HEK293 (cell line): Measurements from ENCODE around the gene ZSCAN26.

Experiments used
- CTCF ChIA-PET: fragments of 350-600 bp; formaldehyde crosslinking; extraction: SDS; loops from one replicate; lab custom pipeline; 2021; ENCODE audit warnings: antibody characterized with exemption; lab: Yijun Ruan, JAX
- POLR2A ChIA-PET: fragments of 300-600 bp; formaldehyde crosslinking; extraction: SDS; loops from one replicate; lab custom pipeline; 2020; ENCODE audit warnings: antibody characterized with exemption, inconsistent platforms; lab: Yijun Ruan, JAX
- H3K27ac ChIP-seq: fragments of 200-500 bp; sonication (Bioruptor generic); 2 replicates; pipeline ENCODE4 v1.5.1; 2014; ENCODE audit warnings: low read depth, low read length, control low read depth, inconsistent platforms; ENCODE audit errors: extremely low read depth
- H3K36me3 ChIP-seq, 2 experiments: fragments of 200-500 bp in 1 of 2; sonication (Bioruptor generic) in 1 of 2; 1 replicate in 1 of 2; 2 replicates in 1 of 2; pipeline ENCODE4 v1.5.1; 2014 to 2017; ENCODE audit warnings: inconsistent platforms in 2 of 2, low read length in 2 of 2; ENCODE audit not compliant: control insufficient read depth in 2 of 2, insufficient read depth in 1 of 2
- H3K4me1 ChIP-seq: fragments of 200-500 bp; sonication (Bioruptor generic); 2 replicates; pipeline ENCODE4 v1.5.1; 2014; ENCODE audit warnings: mild to moderate bottlenecking, low read length, inconsistent platforms; ENCODE audit not compliant: control insufficient read depth, insufficient read depth
- H3K4me3 ChIP-seq: 2 replicates; pipeline ENCODE4 v1.5.1; 2011; ENCODE audit warnings: low read depth, mild to moderate bottlenecking, control low read depth, low read length, moderate library complexity
- H3K9me3 ChIP-seq: fragments of 200-500 bp; sonication (Bioruptor generic); 2 replicates; pipeline ENCODE4 v1.5.1; 2014; ENCODE audit warnings: low read depth, low read length, inconsistent platforms; ENCODE audit not compliant: control insufficient read depth, insufficient read depth
- GLIS1 ChIP-seq: fragments of 450-650 bp; formaldehyde crosslinking; IDR thresholded peaks from 2 replicates; pipeline ENCODE4 v1.5.1; 2016; ENCODE audit warnings: missing biosample characterization, missing genetic modification characterization
- IKZF3 ChIP-seq: fragments of 450-650 bp; IDR thresholded peaks from 2 replicates; pipeline ENCODE4 v1.5.0; 2018; ENCODE audit warnings: missing biosample characterization, mild to moderate bottlenecking, missing genetic modification characterization, moderate library complexity
- PATZ1 ChIP-seq: fragments of 450-650 bp; formaldehyde crosslinking; IDR thresholded peaks from 2 replicates; pipeline ENCODE4 v1.5.1; 2016; ENCODE audit warnings: missing biosample characterization, missing genetic modification characterization
- PRDM1 ChIP-seq: fragments of 450-650 bp; formaldehyde crosslinking; IDR thresholded peaks from 2 replicates; pipeline ENCODE4; 2016; ENCODE audit warnings: missing biosample characterization, missing genetic modification characterization
- PRDM10 ChIP-seq: fragments of 450-650 bp; formaldehyde crosslinking; IDR thresholded peaks from 2 replicates; pipeline ENCODE4 v1.5.1; 2016; ENCODE audit warnings: missing biosample characterization, missing genetic modification characterization
- YY2 ChIP-seq: fragments of 450-650 bp; formaldehyde crosslinking; IDR thresholded peaks from 2 replicates; pipeline ENCODE4 v1.5.1; 2016; ENCODE audit warnings: missing biosample characterization, missing genetic modification characterization
- ZBTB17 ChIP-seq: fragments of 450-650 bp; formaldehyde crosslinking; IDR thresholded peaks from 2 replicates; pipeline ENCODE4 v1.5.1; 2016; ENCODE audit warnings: missing biosample characterization, missing genetic modification characterization
- ZBTB21 ChIP-seq: fragments of 450-650 bp; formaldehyde crosslinking; IDR thresholded peaks from 2 replicates; pipeline ENCODE4 v1.5.1; 2017; ENCODE audit warnings: missing biosample characterization, missing genetic modification characterization
- ZBTB6 ChIP-seq: fragments of 450-650 bp; formaldehyde crosslinking; IDR thresholded peaks from 2 replicates; pipeline ENCODE4 v1.5.1; 2017; ENCODE audit warnings: missing biosample characterization, missing genetic modification characterization
- ZBTB7A ChIP-seq: fragments of 450-650 bp; formaldehyde crosslinking; IDR thresholded peaks from 2 replicates; pipeline ENCODE4 v1.5.1; 2016; ENCODE audit warnings: low read depth, missing biosample characterization, missing genetic modification characterization
- ZFP69B ChIP-seq: fragments of 450-650 bp; formaldehyde crosslinking; IDR thresholded peaks from 2 replicates; pipeline ENCODE4 v1.5.1; 2016; ENCODE audit warnings: missing biosample characterization, missing genetic modification characterization
- ZNF175 ChIP-seq: fragments of 450-650 bp; formaldehyde crosslinking; IDR thresholded peaks from 2 replicates; pipeline ENCODE4 v1.5.1; 2016; ENCODE audit warnings: missing biosample characterization, missing genetic modification characterization
- ZNF366 ChIP-seq: fragments of 450-650 bp; formaldehyde crosslinking; conservative IDR thresholded peaks from 2 replicates; pipeline ENCODE4 v1.5.1; 2016; ENCODE audit warnings: missing biosample characterization, missing genetic modification characterization
- ZNF433 ChIP-seq: fragments of 450-650 bp; formaldehyde crosslinking; IDR thresholded peaks from 2 replicates; pipeline ENCODE4 v1.5.1; 2016; ENCODE audit warnings: missing biosample characterization, missing genetic modification characterization, low read depth
- ZNF521 ChIP-seq: fragments of 450-650 bp; formaldehyde crosslinking; IDR thresholded peaks from 2 replicates; pipeline ENCODE4 v1.5.1; 2017; ENCODE audit warnings: missing biosample characterization, mild to moderate bottlenecking, missing genetic modification characterization
- ZNF585B ChIP-seq: fragments of 450-650 bp; formaldehyde crosslinking; IDR thresholded peaks from 2 replicates; pipeline ENCODE4 v1.5.1; 2016; ENCODE audit warnings: missing biosample characterization, missing genetic modification characterization
- ZNF785 ChIP-seq: fragments of 450-650 bp; formaldehyde crosslinking; IDR thresholded peaks from 2 replicates; pipeline ENCODE4 v1.5.1; 2016; ENCODE audit warnings: missing biosample characterization, missing genetic modification characterization
- TF ChIP-seq, protein P1 (sequence below): fragments of 450-650 bp; formaldehyde crosslinking; IDR thresholded peaks from 2 replicates; pipeline ENCODE4 v1.5.1; 2016; ENCODE audit warnings: missing biosample characterization, missing genetic modification characterization
- TF ChIP-seq, protein P2 (sequence below): fragments of 450-650 bp; formaldehyde crosslinking; IDR thresholded peaks from 2 replicates; pipeline ENCODE4 v1.5.1; 2016; ENCODE audit warnings: missing biosample characterization, missing genetic modification characterization

ZSCAN26 gene

DNA sequence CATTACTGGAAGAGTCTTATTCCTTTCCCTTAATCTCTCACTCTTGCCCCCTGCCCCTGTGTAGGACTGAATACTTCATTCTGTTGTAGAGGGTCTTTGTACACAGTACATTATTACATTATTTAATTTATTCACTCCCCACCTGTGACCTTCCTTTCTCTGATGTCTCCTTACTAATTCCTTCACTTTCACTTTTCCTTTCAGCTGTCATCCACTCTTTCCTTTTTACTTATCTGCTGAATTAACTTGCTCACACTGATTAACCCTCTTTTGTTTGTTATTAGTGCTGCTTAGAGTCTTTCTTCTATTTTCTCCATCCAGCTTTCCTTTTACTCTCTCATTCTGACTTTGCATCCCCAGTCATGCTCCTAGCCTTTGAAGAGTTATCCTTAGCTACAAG lies 7.9 kb downstream of the ZSCAN26 start:
- H3K27ac ChIP-seq: no peak overlapping the region
- CTCF ChIA-PET: interaction anchor here (1.3 kb wide), 1 partner anchor 81 kb away, joined by 4 read pairs; no protein-coding TSS in a partner anchor
- no peak overlapping the region for H3K4me3 ChIP-seq
- H3K36me3 ChIP-seq: peaks cover 28 to 65% of the 10 kb centered on the region in 2 experiments
- POLR2A ChIA-PET: interaction anchor here (1.3 to 1.7 kb wide), 2 partner anchors 8 to 61 kb away, joined by 4 to 7 read pairs; partner anchors contain the start of gene ZSCAN26
- H3K4me1 ChIP-seq: no peaks in the 10 kb centered on the region
- no peaks in the 10 kb centered on the region for H3K9me3 ChIP-seq
- no peak for TF ChIP-seq GLIS1 (tag by site-specific recombination)
- TF ChIP-seq ZBTB21 (tag by site-specific recombination): no peak
- peak; percentile 97 for TF ChIP-seq PRDM1 (tag by site-specific recombination)

- Histone ChIP-seq H3K4me3 (no peak overlapping the region), H3K27ac (no peak overlapping the region), H3K9me3 (no peaks in the 10 kb centered on the region), H3K36me3 (peaks cover 23 to 51% of the 10 kb centered on the region in 2 experiments), H3K4me1 (no peaks in the 10 kb centered on the region)
- ChIA-PET CTCF (interaction anchor here (0.6 to 1.8 kb wide), 2 partner anchors 78 to 1133 kb away, joined by 6 to 7 read pairs; no protein-coding TSS in a partner anchor), POLR2A (interaction anchor here (0.6 to 1.5 kb wide), 2 partner anchors 11 to 680 kb away, joined by 5 to 6 read pairs; partner anchors contain the start of gene ZSCAN26)
- no peak for TF ChIP-seq PRDM10 (tag by site-specific recombination)
- TF ChIP-seq, protein P1, sequence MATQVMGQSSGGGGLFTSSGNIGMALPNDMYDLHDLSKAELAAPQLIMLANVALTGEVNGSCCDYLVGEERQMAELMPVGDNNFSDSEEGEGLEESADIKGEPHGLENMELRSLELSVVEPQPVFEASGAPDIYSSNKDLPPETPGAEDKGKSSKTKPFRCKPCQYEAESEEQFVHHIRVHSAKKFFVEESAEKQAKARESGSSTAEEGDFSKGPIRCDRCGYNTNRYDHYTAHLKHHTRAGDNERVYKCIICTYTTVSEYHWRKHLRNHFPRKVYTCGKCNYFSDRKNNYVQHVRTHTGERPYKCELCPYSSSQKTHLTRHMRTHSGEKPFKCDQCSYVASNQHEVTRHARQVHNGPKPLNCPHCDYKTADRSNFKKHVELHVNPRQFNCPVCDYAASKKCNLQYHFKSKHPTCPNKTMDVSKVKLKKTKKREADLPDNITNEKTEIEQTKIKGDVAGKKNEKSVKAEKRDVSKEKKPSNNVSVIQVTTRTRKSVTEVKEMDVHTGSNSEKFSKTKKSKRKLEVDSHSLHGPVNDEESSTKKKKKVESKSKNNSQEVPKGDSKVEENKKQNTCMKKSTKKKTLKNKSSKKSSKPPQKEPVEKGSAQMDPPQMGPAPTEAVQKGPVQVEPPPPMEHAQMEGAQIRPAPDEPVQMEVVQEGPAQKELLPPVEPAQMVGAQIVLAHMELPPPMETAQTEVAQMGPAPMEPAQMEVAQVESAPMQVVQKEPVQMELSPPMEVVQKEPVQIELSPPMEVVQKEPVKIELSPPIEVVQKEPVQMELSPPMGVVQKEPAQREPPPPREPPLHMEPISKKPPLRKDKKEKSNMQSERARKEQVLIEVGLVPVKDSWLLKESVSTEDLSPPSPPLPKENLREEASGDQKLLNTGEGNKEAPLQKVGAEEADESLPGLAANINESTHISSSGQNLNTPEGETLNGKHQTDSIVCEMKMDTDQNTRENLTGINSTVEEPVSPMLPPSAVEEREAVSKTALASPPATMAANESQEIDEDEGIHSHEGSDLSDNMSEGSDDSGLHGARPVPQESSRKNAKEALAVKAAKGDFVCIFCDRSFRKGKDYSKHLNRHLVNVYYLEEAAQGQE: no peak
- TF ChIP-seq, protein P2, sequence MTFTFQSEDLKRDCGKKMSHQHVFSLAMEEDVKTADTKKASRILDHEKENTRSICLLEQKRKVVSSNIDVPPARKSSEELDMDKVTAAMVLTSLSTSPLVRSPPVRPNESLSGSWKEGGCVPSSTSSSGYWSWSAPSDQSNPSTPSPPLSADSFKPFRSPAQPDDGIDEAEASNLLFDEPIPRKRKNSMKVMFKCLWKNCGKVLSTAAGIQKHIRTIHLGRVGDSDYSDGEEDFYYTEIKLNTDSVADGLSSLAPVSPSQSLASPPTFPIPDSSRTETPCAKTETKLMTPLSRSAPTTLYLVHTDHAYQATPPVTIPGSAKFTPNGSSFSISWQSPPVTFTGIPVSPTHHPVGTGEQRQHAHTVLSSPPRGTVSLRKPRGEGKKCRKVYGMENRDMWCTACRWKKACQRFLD: no peak
- no peak for TF ChIP-seq ZBTB17 (tag by site-specific recombination)
- no peak for TF ChIP-seq ZFP69B (tag by site-specific recombination)
- no peak for TF ChIP-seq PRDM1 (tag by site-specific recombination)
- TF ChIP-seq IKZF3 (tag by site-specific recombination): no peak
- no peak for TF ChIP-seq ZNF175 (tag by site-specific recombination)
- no peak for TF ChIP-seq ZNF521 (tag by site-specific recombination)
- no peak for TF ChIP-seq ZNF366 (tag by site-specific recombination)
- TF ChIP-seq ZNF785 (tag by site-specific recombination): no peak
- no peak for TF ChIP-seq ZNF433
- no peak for TF ChIP-seq ZBTB6 (tag by site-specific recombination)
- TF ChIP-seq ZNF585B (tag by site-specific recombination): no peak
- TF ChIP-seq ZBTB7A (tag by site-specific recombination): no peak
- TF ChIP-seq PATZ1 (tag by site-specific recombination): no peak
- TF ChIP-seq YY2: no peak
Observed at GRCh38 chr6:28277746-28278145, 10.8 kb downstream of the ZSCAN26 start.
